Transverse colon (tissue), 4 donors: ENCODE measurements around the gene AQP11. TPM values are rescaled to one million over a fixed set of nuclear protein-coding genes. Genes with fewer than 3 reads are reported as not detected.

ENCODE experiments used
- DNase-seq: peaks from one replicate; pipeline ENCODE4 v3.0.0-alpha.2; 2019
- H3K27ac ChIP-seq, 4 donors: fragments of 200-600 bp; sonication (generic); 2 replicates each; pipeline ENCODE4 v1.5.1; 2016 to 2018; ENCODE audit warnings: inconsistent platforms in 4 of 4
- H3K27me3 ChIP-seq: fragments of 200-600 bp; sonication (generic); 2 replicates; pipeline ENCODE4 v1.5.1; 2017; ENCODE audit warnings: inconsistent platforms
- H3K36me3 ChIP-seq, 4 donors: fragments of 200-600 bp; sonication (generic); 2 replicates each; pipeline ENCODE4 v1.5.1; 2017 to 2019; ENCODE audit warnings: inconsistent platforms in 4 of 4
- H3K4me1 ChIP-seq, 4 donors: fragments of 200-600 bp; sonication (generic); 2 replicates each; pipeline ENCODE4 v1.5.1; 2017 to 2020; ENCODE audit warnings: inconsistent platforms in 4 of 4
- H3K4me3 ChIP-seq, 4 donors: fragments of 200-600 bp; sonication (generic); 1 replicate in 1 of 4; 2 replicates in 3 of 4; pipeline versions ENCODE4 v1.5.1 to v1.6.1; 2017 to 2019; ENCODE audit warnings: inconsistent platforms in 4 of 4
- H3K9me3 ChIP-seq, 2 donors: fragments of 200-600 bp; sonication (generic); 2 replicates each; pipeline ENCODE4 v1.5.1; 2017 to 2019; ENCODE audit warnings: inconsistent platforms in 2 of 2
- EP300 ChIP-seq: sonication (generic); formaldehyde crosslinking; IDR thresholded peaks from one replicate; pipeline ENCODE4 v1.6.1; 2017; ENCODE audit warnings: antibody characterized with exemption, low read depth
- POLR2A ChIP-seq: fragments of 450-650 bp; IDR thresholded peaks from one replicate; pipeline ENCODE4 v1.6.1; 2016; ENCODE audit warnings: antibody characterized with exemption, mild to moderate bottlenecking, moderate library complexity
- POLR2AphosphoS5 ChIP-seq, 3 donors: sonication (generic); formaldehyde crosslinking; IDR thresholded peaks; one replicate each; pipeline ENCODE4 v1.6.1; 2016; ENCODE audit warnings: antibody characterized with exemption in 3 of 3
- WGBS, 2 donors: methylation state at CpG; one replicate each; pipeline ENCODE4 v1.1.5; 2018; ENCODE audit warnings: low coverage in 1 of 2; 5-methylcytosine and 5-hydroxymethylcytosine counted together
- in situ Hi-C, 4 donors: fragments of 200-750 bp; cut with MboI; loops; one replicate each; pipeline versions ENCODE4 v1.15.0 to v1.15.1; 2017; ENCODE audit warnings: low sequenced_read_pairs in 3 of 4, low pct_ligation_motif_present in 1 of 4, low pct_unique_long_range_greater_than_20kb in 1 of 4
- intact Hi-C: fragments of 100-400 bp; cut with DNase I; formaldehyde crosslinking; loops from one replicate; pipeline ENCODE4 v1.15.1; 2023; ENCODE audit warnings: low total_unique reads
- total RNA-seq, 4 donors: library from RNA; depleted of rRNA; stranded (reverse); fragments of >200 nt; gene quantifications; one replicate each; pipeline ENCODE4 v1.1.0, GENCODE V29; 2016
- TF ChIP-seq, protein P1 (sequence below), 5 experiments: fragments of 200-600 bp in 3 of 5; fragments of 450-650 bp in 2 of 5; sonication (generic) in 3 of 5; IDR thresholded peaks; 1 replicate in 2 of 5; 2 replicates in 3 of 5; pipeline ENCODE4 v1.5.1; 2016 to 2017; ENCODE audit warnings: antibody characterized with exemption in 5 of 5, inconsistent platforms in 3 of 5, mild to moderate bottlenecking in 2 of 5, moderate library complexity in 1 of 5

The AQP11 gene
- total RNA-seq, 4 donors from 2014 or later = 2.6 to 10.2 (median 7.4) TPM

DNA sequence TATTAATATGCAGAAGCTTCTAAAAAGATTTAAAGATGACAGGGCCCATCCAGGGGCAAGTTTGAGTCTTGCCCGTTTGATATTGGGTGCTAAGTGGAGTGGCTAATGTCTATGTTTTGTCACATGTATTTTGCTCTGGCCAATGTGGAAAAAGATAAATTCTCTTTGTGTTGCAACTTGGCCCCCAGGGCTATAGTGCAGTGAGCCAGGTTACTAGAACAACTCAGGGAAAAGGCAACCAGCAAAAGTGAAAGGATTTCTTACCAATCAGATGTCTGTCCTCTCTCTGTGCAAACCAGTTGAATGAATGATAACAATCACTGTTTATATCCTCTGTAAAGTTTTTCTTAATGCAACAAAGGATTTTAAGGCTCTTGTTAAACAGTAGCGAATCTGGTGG is 52.5 kb downstream of the AQP11 start:
- Histone ChIP-seq H3K27me3 (no peaks in the 10 kb centered on the region), H3K4me1 (peaks cover 2 to 5% (median 5%) of the 10 kb centered on the region in 4 donors), H3K27ac (no peak overlapping the region), H3K9me3 (no peaks in the 10 kb centered on the region), H3K36me3 (no peaks in the 10 kb centered on the region), H3K4me3 (no peak overlapping the region)
- WGBS, 2 donors = 80% methylated on average over 2 of the region's 2 CpGs
- TF ChIP-seq POLR2AphosphoS5 (IDR thresholded peaks at IDR 0.05) = no peak
- TF ChIP-seq, protein P1, sequence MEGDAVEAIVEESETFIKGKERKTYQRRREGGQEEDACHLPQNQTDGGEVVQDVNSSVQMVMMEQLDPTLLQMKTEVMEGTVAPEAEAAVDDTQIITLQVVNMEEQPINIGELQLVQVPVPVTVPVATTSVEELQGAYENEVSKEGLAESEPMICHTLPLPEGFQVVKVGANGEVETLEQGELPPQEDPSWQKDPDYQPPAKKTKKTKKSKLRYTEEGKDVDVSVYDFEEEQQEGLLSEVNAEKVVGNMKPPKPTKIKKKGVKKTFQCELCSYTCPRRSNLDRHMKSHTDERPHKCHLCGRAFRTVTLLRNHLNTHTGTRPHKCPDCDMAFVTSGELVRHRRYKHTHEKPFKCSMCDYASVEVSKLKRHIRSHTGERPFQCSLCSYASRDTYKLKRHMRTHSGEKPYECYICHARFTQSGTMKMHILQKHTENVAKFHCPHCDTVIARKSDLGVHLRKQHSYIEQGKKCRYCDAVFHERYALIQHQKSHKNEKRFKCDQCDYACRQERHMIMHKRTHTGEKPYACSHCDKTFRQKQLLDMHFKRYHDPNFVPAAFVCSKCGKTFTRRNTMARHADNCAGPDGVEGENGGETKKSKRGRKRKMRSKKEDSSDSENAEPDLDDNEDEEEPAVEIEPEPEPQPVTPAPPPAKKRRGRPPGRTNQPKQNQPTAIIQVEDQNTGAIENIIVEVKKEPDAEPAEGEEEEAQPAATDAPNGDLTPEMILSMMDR (IDR thresholded peaks at IDR 0.05) = no peak
- no peak for TF ChIP-seq EP300
- TF ChIP-seq POLR2A = no peak
- intact Hi-C loops (no loop called here), in situ Hi-C loops (no loop called here)
- DNase-seq = no peak

DNA sequence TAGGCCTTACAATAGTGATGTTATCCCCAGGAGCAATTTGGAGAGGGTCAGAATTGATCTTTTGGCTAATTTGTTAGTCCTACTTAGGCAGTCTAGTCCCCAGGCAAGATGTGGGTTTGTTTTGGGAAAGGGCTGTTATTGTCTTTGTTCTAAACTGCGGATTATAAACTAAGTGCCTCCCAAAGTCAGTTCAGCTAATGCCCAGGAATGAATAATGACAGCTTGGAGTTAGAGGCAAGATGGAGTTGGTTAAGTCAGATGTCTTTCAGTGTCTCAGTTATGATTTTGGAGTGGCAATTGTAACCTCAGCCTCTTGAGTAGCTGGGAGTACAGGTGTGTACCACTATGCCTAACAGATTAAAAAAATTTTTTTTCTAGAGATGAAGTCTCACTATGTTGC is 55.1 kb downstream of the AQP11 start:
- no peak for DNase-seq
- intact Hi-C loops = no loop called here
- no peak for TF ChIP-seq POLR2AphosphoS5 (IDR thresholded peaks at IDR 0.05)
- no peak for TF ChIP-seq EP300
- TF ChIP-seq, protein P1 (IDR thresholded peaks at IDR 0.05) = no peak
- no peak for TF ChIP-seq POLR2A

DNA sequence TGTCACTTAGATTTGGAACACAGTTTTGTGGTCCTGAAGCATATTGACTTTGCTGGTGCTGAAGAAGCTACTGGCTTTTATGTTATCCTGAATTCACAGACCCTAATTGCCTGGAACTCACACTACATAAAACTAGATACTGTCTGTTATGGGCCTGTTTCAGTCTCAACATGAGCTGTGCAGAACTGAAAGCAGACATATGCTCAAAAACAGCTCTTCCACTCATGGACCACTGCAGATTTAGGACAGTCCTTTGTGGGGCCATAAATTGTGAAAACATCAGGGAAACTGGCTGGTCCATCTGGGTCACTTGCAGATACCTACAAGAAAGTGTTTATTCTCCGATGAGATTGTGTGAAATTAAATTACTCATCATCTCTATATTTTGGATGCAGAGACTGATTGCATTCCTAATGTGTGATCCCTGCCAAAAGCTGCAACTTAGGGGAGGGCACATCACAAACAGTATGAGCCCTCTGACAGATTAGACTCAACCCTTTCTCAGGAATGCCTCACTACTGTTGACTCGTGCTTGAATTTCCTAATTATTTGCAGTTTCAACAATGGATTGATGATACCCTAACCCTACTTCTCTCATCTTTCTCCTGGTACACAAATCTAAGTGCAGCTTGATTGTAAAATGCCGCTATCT is 58.0 kb downstream of the AQP11 start:
- no peaks in the 10 kb centered on the region for H3K27me3 ChIP-seq
- intact Hi-C loops = no loop called here
- in situ Hi-C loops = no loop called here
- no peaks in the 10 kb centered on the region for H3K36me3 ChIP-seq
- no peaks in the 10 kb centered on the region for H3K9me3 ChIP-seq
- WGBS, 2 donors = 75 to 79% methylated on average over 3 of the region's 3 CpGs
- no peak overlapping the region for H3K4me3 ChIP-seq
- no peak overlapping the region for H3K27ac ChIP-seq
- peaks cover 0 to 5% (median 0%) of the 10 kb centered on the region in 4 donors for H3K4me1 ChIP-seq
- no peak for DNase-seq
- TF ChIP-seq POLR2AphosphoS5 (IDR thresholded peaks at IDR 0.05) (no peak), POLR2A (no peak), EP300 (no peak)
- TF ChIP-seq, protein P1 (IDR thresholded peaks at IDR 0.05) = no peak

More for the DNA sequence above, 55.1 kb downstream of the AQP11 start:
- 68 to 80% methylated on average over 1 of the region's 1 CpG for WGBS, 2 donors
- Histone ChIP-seq H3K9me3 (no peaks in the 10 kb centered on the region), H3K27me3 (no peaks in the 10 kb centered on the region), H3K36me3 (no peaks in the 10 kb centered on the region), H3K4me1 (peaks cover 0 to 5% (median 0%) of the 10 kb centered on the region in 4 donors), H3K27ac (no peak overlapping the region), H3K4me3 (no peak overlapping the region)
- in situ Hi-C loops = no loop called here

DNA sequence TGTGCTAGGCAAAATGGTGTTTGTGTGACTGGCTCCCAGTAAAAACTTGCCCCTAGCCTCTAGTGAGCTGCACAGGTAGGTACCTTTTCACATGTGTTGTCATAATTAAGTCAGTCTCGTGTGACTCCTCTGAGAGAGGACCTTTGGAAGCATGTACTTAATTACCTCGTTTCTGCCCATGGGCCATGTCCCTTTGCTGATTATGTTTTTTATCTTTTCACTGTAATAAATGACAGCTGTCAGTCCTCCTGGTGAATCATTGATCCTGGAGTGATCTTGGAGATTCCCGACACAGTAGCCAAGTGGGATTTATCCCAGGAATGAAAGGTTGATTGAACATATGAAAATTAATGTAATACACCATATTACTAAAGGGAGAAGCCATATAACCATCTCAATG is 60.4 kb downstream of the AQP11 start:
- no peak overlapping the region for H3K27ac ChIP-seq
- intact Hi-C loops = no loop called here
- DNase-seq = no peak

More for the DNA sequence above, 60.4 kb downstream of the AQP11 start:
- in situ Hi-C loops = no loop called here
- Histone ChIP-seq H3K27me3 (no peaks in the 10 kb centered on the region), H3K4me3 (no peak overlapping the region), H3K9me3 (no peaks in the 10 kb centered on the region), H3K36me3 (no peaks in the 10 kb centered on the region), H3K4me1 (no peaks in the 10 kb centered on the region)
- WGBS, 2 donors = 62 to 68% methylated on average over 2 to 3 of the region's 3 CpGs
- no peak for TF ChIP-seq POLR2AphosphoS5 (IDR thresholded peaks at IDR 0.05)
- no peak for TF ChIP-seq EP300
- no peak for TF ChIP-seq POLR2A
- TF ChIP-seq, protein P1 (IDR thresholded peaks at IDR 0.05) = no peak
